ENCODE measurements around the gene PRXL2B.
"Not testable (repeated sequence)": the region's sequence is repeated elsewhere in the genome, so short reads cannot be mapped to it uniquely, and the experiment has no call there.

The PRXL2B gene

DNA sequence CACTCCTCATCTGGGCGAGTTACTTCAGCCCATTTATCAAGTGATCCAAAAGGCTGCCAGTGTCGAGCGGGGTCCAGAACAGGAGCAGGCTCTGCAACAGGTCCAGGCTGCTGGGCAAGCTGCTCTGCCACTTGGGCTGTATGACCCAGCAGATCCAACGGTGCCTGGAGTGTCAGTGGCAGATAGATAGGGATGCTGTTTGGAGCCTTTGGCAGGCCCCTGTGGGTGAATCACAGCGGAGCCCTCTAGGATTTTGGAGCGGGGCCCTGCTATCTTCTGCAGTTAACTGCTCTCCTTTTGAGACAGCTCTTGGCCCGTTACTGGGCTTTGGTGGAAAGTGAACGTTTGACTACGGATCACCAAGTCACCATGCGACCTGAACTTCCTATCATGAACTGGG lies 38.7 kb downstream of the PRXL2B start:
- DNase-seq: no peak

DNA sequence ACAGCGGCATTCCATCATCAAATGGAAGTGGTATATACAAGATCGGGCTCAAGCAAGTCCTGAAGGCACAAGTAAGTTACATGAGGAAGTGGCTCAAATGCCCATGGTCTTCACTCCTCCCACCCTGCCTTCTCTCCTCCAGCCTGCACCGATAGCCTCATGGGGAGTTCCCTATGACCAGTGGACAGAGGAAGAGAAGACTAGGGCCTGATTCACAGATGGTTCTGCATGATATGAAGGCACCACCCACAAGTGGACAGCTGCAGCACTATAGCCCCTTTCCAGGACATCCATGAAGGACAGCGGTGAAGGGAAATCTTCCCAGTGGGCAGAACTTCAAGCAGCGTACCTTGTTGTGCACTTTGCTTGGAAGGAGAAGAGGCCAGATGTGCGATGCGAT lies 39.2 kb downstream of the PRXL2B start:
- not testable (repeated sequence) for DNase-seq

DNA sequence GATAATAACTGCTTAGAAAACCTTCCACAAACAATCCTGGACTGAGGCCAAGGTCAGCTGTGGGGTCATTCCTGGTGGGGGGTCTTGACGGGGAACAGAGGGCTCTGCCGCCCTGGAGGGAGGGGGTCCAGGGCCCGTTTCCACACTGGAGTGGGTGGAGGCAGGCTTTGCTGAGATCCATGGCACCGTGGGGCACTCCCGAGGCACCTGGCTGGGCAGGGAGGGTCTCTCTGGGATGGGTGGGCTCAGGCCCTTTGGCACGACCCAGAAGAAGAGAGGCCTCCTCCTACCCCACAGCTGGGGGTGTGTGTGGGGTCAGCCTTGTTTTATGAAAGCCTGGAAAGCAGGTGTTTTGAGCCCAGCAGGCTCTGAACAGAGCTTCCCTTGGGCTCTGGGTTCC lies 41.2 kb downstream of the PRXL2B start:
- no peak for DNase-seq

DNA sequence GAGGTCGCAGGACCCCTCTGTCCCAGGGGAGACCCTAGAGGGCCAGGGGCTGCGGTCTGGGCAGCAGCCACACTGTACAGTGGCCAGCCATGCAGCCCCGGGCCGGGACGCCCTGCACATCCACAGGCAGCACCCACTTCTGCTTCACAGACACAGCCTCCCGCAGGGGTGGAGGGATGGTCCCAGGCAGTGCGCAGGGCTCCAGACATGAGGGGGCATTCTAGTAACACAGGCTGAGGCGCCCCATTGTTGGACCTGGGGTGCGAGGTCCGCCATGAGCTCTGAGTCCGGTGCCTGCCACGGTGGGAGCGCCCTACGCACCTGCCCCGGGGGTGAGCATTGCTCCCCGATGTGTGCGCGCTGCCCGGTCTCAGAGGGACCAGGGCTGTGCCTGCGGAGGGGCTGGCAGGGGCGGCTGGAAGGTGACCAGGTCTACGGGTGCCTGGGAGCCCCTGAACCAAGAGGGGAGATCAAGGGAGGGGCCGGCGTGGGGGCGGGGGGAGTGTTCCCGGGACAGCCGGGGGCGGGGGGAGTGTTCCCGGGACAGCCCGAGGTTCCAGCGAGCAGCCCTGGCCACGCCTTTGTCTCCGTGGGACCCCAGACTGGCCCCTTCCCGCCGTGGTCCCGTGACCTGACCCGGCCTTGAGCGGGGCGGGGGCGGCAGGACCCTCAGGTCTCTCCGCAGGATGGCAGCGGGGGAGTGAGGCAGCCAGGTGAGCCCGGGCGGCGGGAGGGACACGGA lies 41.8 kb downstream of the PRXL2B start:
- DNase-seq: no peak

DNA sequence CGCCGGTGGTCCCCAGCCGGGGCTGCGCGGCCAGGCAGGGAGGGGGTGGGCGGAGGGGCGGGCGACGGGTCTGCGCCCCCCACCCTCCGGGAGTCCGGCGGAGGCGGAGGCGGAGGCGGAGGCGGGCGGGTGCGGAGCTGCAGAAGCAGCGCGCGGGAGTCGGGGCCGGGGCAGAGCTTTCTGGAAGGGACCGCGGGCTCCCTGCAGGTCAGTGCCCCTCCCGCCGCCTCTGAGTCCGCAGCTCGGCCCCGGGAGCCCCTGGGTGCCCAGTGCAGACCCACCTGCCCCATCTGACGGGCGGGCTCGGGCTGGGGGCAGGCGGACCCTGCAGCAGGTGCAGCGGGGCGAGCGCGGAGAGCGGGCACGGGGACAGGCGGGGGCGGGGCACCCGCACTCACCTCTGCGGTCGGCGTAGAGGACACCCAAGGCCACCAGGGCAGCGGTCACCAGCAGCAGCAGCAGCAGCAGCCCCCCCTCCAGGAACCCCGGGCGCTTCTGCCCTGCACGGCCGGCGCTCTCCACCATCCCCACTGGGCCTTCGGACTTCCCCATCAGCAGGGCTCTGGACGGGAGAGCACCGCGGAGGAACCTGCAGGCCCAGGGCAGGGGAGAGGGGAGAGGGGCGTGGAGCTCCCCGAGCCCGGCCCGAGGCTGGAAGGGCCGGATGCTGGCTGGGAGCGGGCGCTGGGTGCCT lies 42.5 kb downstream of the PRXL2B start:
- DNase-seq: no peak

DNA sequence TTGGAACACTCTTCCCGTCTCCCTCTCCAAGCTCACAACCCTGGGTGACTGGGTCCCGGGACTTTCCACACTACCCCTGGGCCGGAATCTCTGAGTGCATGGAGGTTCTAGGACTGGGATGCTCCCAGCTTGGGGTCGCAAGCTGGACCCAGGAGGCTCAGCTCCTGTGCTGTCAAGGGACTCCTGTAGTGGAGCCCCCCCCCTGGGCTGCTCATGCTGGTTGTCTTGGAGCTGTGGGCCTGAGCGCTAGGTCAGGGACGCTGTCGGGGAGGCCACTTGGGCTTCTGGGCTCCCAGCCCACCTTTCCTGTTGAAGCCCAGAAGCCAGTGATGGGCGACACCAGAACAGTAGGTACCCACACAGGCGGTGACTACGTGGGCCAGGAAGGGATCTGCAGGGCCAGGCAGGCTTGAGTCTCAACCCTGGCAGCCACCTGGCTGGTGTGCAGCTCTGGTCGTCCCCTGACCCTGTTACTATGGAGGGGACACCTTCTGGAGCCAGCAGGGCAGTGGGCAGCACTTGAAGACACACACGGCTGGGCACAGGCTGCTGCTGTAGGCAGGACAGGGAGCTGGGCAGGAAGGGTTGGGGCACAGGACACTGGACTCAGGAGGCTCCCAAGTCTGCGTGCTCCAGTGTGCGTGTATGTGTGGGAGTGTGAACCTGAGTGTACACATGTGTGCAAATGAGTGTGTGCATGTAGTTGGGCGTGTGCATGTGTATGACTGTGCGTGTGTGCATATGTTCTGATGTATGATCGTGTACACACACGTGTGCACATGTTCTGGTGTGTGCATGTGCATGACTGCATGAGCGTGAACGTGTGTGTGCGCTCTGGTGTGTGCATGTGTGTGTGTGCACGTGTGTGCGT lies 43.3 kb downstream of the PRXL2B start:
- DNase-seq: no peak

DNA sequence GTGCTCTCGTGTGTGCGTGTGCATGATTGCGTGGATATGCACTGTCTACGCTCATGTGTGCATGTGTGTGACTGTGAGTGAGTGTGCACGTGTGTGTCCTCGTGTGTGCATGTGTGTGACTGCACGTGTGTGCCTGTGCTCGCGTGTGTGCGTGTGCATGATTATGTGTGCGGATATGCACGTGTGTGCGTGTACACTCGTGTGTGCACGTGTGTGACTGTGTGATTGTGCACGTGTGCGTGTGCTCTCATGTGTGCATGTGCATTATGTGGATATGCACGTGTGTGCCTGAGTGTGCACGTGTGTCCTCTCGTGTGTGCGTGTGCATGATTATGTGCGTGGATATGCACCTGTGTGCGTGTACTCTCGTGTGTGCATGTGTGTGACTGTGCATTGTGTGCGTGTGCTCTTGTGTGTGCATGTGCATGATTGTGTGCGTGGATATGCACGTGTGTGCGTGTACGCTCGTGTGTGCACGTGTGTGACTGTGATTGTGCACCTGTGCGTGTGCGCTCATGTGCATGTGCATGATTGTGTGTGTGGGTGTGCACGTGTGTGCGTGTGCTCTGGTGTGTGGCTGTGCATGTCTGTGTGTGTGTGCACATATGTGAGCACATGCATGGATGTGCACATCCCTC lies 44.0 kb downstream of the PRXL2B start:
- no peak for DNase-seq

DNA sequence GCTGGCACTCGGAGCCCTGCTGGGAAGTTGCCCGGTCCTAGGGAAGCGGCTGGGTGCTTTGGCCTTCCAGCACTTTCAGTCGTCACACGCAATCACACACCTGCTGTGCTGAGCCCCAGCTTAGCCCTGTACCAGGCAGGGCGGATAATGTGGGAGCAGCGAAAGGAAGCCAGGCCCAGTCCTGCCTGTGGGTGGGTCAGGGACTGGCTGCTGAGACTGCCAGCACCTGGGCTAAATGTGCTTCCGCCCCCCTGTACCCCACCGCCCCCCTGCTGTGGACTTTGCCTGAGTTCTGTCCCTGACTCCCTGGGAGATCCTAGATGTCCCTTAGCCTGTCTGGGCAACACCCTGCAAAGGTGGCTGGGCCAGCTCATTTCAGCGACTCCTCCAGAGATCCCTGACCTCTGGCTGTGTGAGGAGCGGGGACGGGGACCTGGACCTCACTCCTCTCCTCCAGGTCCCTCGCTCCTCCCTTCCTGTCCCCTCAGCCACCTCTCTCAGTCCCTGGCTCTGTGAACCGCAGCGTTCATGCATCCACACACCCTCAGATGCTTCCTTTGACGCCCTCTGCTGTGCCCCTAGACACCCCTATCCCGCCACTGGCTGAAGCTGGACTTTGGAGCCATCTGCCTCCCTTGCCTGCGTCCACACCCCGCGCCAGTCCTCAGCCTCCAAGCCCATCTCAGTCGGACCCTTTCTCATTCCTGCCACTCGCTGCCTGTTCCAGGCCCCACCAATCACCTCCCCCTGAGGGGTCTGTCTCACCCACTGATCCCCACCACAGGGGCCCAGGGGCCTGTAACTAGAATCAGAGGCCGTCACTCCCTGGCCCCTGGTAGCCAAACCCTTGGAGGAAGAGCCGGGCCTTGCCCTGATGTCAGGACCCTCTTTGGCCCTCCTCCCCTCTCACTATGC lies 44.8 kb downstream of the PRXL2B start:
- DNase-seq: no peak

DNA sequence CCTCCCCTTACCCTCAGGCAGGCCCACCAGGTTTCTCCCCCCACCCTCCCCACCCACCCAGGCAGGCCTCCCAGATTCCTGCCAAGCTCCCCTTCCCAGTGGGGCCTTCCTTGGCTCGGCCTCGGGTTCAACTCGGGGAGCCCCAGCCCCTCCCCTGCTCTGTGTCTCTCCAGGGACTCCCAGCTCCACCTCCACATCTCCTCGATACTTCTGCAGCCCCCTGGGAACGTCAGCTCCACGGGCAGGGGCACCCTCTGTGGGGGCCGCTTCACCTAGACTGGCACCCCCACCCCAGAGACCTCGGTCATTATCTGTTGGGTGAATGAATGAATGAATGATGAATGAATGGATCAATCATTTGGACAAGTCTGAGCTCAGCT lies 45.5 kb downstream of the PRXL2B start:
- DNase-seq: no peak

DNA sequence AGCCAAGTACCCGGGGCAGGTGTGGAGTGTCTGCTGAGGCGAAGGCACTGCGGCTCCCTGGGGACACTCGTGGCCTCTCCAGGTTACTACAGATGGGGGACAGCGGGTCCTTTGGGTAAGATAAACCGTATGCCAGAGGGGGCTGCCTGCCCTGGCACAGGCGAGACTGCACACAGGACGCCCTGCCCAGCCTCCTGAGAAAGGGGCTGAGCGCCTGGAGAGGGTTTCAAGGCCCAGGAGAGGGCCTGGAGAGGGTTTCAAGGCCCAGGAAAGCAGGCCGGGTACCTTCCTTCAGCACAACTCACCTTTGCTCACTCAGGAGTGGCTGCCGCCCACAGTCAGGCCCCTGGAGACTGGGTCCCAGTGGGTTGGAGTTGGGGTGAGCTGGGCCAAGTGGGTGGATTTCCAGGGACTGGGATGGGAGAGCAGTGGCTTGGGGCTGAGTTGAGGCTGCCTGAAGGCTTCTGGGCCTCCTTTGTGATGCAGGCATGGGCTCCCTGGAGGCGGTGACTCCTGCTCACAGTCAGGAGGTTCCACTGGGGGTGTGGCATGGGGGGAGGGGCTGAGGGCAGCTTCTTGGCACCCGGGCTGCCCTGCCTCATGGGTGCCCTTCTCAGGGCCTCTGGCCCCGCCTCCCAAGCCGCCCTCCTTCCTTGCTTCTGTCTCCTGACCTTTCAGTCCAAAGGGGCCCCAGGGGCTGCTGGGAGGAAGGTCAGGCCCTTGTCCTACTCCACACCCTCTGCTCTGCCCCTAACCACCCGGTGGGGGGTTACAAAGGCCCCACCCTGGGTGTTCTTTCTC lies 46.2 kb downstream of the PRXL2B start, which contains the start of gene MMEL1:
Gene MMEL1 (minus strand): TSS at position 456 of the 801 bp plus-strand sequence. CDS start 3,532 bp downstream, outside the sequence.
- DNase-seq: no peak

DNA sequence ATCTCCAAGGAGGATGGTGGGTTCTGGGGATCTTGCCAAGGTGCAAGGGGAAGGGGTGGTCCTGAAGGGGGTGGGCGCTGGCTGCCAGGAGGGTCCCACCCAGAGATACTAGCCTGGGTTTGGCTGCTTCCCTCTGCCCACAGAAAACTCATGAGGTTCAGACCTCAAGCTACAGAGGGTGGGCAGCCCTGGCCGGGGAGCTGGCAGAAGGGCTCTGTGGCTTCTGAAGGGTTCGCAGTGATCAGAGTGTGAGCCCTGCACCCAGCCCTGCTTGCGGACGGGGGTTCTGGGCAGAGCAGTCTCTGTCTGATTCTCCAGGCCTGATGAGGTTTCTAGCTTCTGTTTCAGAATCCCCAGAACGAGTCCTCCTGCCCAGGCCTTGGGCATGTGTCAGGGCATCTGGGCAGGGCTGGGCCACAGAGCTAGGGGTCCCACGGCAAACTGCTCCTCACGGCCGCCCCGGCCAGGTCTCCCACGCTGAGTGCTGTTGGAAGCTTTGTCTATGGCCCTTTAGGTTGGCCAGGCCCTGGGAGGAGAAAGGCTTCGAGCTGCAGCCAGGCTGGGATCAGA lies 46.9 kb downstream of the PRXL2B start:
- DNase-seq: no peak

DNA sequence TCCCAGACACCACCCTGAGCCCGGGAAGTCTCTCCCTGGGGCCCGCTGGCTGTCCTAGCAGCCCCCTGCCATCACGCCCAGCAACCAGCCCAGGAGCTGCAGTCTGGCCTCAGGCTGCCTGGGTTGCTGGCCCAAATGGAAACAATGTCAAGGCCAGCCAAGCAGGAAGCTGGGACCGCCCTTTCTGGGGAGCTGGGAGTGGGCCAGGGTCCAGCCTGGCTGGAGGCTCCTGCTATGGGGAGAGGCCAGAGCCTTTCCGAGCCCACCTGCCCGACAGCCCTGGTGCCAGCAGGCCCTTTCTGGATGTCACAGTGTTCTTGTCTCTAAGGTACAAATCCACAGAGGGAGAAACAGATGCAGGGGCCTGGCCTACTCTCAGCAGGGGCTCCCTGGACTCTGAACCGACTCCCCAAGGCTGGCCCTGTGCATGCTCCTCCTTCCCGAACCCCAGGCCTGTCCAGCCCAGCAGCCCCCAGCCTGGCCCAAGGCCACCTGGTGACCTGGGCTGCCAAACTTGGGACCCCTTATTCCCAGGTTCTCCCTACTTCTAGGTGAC lies 47.4 kb downstream of the PRXL2B start:
- no peak for DNase-seq

DNA sequence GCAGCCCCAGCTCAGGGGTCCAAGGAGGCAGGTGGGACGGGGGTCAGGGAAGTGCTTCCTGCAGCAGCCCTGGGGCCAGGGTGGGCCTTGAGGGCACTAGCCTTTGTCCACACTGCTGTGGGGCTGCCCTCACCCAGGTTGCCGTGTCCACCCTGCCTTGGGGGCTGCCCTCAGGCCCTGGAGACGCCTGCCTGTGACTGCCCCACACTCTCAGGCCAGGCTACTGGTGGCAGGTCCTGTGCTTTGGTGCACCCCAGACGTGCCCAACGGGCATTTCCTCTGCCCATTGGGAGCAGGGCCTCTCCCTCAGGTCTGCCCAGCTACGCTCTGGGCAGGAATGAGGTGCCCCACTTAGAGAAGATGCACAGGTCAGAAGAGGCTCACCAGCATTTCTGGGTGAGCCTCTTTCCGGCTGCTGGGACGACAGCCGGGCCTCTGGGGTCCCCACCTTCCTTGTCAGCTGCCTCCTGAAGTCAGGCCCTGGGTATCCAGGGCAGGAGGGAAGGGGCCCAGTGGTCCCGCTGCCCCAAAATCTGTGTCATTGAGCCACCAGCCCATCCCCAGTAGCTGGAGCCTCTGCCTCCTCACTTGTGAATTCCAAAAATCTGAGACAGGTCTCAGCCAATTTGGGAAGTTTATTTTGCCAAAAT lies 48.9 kb downstream of the PRXL2B start:
- DNase-seq: no peak

DNA sequence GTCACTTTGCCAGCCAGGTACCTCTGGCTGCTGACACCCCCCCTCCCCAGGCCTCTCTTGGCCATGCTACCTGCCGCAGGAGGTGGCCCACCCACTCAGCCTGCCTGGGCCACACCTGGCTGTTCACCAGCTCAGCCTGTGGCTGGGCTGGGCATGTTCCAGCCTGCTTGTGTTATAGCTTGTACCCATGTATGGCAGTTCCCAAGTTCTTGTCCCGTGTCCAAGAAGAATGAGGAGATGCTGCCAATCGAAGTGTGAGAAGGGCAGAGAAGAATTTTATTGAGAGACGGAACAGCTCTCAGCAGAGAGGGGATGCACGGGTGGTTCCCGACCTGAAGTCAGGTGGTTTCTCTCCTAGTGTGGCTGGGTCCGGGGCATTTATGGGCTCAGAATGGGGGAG lies 50.2 kb downstream of the PRXL2B start:
- no peak for DNase-seq

DNA sequence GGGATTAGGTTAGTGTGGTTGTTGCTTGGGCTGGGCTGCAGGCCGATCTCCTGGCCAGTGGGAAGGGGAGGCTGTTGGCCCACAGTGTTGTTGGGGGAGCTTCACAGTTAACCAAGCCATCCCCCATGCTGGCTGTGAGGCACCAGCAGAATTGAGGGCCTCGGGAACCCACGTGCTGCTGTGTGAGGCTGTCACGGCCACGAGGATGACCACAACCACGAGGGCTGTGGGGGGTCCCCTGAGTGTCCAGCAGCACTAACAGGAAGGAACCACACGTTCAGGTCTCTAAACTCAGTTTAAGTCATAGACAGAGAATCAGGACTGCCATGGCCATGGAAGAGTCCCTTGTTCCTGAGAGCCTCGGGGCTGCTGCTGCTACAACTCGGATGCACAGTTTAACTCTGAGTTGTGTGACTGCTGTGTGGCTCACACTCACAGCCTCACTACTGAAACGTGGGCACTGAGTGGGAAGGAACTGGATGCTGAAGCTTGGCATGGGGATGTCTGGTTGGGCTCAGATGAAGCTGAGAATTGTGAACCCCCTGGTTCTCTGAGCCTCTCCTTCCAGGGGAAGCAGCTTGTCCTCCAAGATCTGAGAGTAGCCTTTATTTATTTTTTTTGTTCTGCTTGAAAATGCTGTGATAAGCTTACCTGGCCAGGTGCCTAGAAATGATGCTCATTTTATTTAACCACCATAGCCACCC lies 51.0 kb downstream of the PRXL2B start:
- no peak for DNase-seq

DNA sequence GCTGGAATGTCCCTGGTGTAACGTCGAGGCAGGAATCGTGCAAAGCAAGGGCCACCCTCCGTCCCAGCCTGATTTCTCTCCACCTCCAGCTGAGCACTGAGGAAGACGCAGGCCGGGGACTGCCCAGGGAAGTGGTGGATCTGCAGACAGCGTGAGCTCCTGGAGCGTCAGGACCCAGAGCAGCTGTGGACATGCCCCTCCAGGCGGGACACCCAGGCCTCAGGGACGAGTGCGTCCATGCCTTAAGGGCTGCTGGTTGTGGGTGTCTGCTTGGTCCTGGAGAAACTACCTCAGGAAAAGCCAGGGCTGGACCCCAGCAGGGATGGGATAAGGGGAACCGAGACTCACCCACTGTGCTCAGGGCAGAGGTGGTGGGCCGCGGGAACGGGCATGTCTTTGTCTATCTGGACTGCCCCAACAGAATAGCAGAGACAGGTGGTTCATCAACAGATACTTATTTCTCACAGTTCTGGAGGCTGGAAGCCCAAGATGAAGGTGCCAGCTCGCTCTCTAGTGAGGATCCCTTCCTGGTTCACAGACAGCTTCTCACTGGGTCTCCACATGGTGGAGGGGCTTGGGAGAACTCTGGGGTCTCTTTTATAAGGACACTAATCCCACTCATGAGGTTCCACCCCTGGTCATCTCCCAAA lies 52.0 kb downstream of the PRXL2B start:
- no peak for DNase-seq

DNA sequence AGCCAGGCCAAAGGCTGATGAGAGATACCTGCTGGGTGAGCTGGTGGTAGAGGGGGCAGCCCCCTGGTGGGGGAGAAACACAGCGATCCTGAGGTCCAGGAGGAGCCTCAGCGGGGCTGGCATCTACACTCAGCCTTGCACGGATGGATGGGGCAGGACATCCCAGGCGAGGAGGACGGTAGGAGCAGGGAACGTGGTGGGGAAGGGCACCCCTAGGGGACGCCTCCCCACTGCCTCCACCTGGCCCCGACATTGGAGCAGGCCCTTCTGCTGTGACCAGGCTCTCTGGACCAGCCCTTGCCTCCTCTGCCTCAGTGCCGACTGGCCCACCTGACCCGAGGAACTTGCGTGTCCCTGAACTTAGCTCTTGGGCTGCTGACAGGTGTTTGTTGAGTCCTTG lies 52.6 kb downstream of the PRXL2B start:
- DNase-seq: no peak
